Right atrium auricular region (tissue), 2 donors: ENCODE results near the gene CDH15. TPM values are rescaled to one million over a fixed set of nuclear protein-coding genes. Genes with fewer than 3 reads are reported as not detected.

Experiments
- DNase-seq: peaks from one replicate; pipeline ENCODE4 v3.0.0-alpha.2; 2019; ENCODE audit warnings: low spot score
- H3K27ac ChIP-seq, 2 donors: fragments of 200-600 bp; sonication (generic); 1 replicate in 1 of 2; 2 replicates in 1 of 2; pipeline ENCODE4 v1.5.1; 2016 to 2019
- H3K27me3 ChIP-seq, 2 donors: fragments of 200-600 bp; sonication (generic); one replicate each; pipeline versions ENCODE4 v1.5.1 to v1.6.0; 2017 to 2019
- H3K36me3 ChIP-seq: fragments of 200-600 bp; sonication (generic); one replicate; pipeline ENCODE4 v1.5.1; 2016
- H3K4me1 ChIP-seq, 2 donors: fragments of 200-600 bp; sonication (generic); one replicate each; pipeline versions ENCODE4 v1.5.1 to v1.6.0; 2017 to 2019
- H3K4me3 ChIP-seq, 2 donors: fragments of 200-600 bp; sonication (generic); 1 replicate in 1 of 2; 2 replicates in 1 of 2; pipeline ENCODE4 v1.5.1; 2017 to 2019; ENCODE audit warnings: mild to moderate bottlenecking in 1 of 2, moderate library complexity in 1 of 2
- H3K9me3 ChIP-seq, 2 donors: fragments of 200-600 bp; sonication (generic); one replicate each; pipeline ENCODE4 v1.5.1; 2019
- CTCF ChIP-seq, 2 donors: fragments of 200-600 bp; sonication (generic); IDR thresholded peaks; one replicate each; pipeline ENCODE4 v1.5.1; 2019; ENCODE audit warnings: antibody characterized with exemption in 2 of 2
- total RNA-seq, 2 donors: library from RNA; depleted of rRNA; stranded (reverse); fragments of >200 nt; gene quantifications; one replicate each; pipeline ENCODE4 v1.1.0, GENCODE V29; 2016

CDH15 gene
- total RNA-seq, 2 donors from 2014 or later, result not detected

GRCh38 chr16:89210165-89210903, 38.8 kb downstream of the CDH15 start:
- H3K27ac ChIP-seq, result no peak overlapping the region
- no peak overlapping the region for H3K4me3 ChIP-seq
- no peaks in the 10 kb centered on the region for H3K9me3 ChIP-seq
- no peaks in the 10 kb centered on the region for H3K36me3 ChIP-seq
- TF ChIP-seq CTCF (IDR thresholded peaks at IDR 0.05), result no peak
- no peaks in the 10 kb centered on the region for H3K4me1 ChIP-seq
- H3K27me3 ChIP-seq, result no peaks in the 10 kb centered on the region
- no peak for DNase-seq

GRCh38 chr16:89210904-89211515, 39.5 kb downstream of the CDH15 start:
- H3K27me3 ChIP-seq, result no peaks in the 10 kb centered on the region
- no peak for TF ChIP-seq CTCF (IDR thresholded peaks at IDR 0.05)
- H3K4me1 ChIP-seq, result peaks cover 0 to 3% of the 10 kb centered on the region in 2 donors
- no peaks in the 10 kb centered on the region for H3K36me3 ChIP-seq
- H3K27ac ChIP-seq, result no peak overlapping the region
- H3K9me3 ChIP-seq, result no peaks in the 10 kb centered on the region
- no peak for DNase-seq
- no peak overlapping the region for H3K4me3 ChIP-seq

- Histone ChIP-seq H3K36me3 (peaks cover 7% of the 10 kb centered on the region), H3K27me3 (no peaks in the 10 kb centered on the region), H3K9me3 (no peaks in the 10 kb centered on the region), H3K4me1 (peaks cover 0 to 25% of the 10 kb centered on the region in 2 donors), H3K4me3 (peak overlapping the region; percentile 65 to 85), H3K27ac (peak overlapping the region; percentile 91 to 93)
- TF ChIP-seq CTCF (IDR thresholded peaks at IDR 0.05), result peak; percentile 38 to 74
- peak; percentile 86 for DNase-seq
These were observed 45.0 kb downstream of the CDH15 start for GRCh38 chr16:89216315-89217137.

GRCh38 chr16:89217138-89217387, 45.5 kb downstream of the CDH15 start:
- no peak for TF ChIP-seq CTCF (IDR thresholded peaks at IDR 0.05)
- DNase-seq, result no peak
- Histone ChIP-seq H3K9me3 (no peaks in the 10 kb centered on the region), H3K27me3 (no peaks in the 10 kb centered on the region), H3K27ac (peak overlapping the region; percentile 91 to 93), H3K36me3 (peaks cover 11% of the 10 kb centered on the region), H3K4me3 (peak overlapping the region; percentile 65 to 85), H3K4me1 (peaks cover 0 to 25% of the 10 kb centered on the region in 2 donors)

GRCh38 chr16:89217388-89218191, 46.0 kb downstream of the CDH15 start, which contains the start of gene ZNF778:
Gene ZNF778 (plus strand): TSS chr16:89217703. CDS start chr16:89221128, 3,425 bp downstream.
- H3K27ac ChIP-seq, result peak within 1 kb of the TSS; percentile 91 to 93
- no peaks in the 10 kb centered on the region for H3K27me3 ChIP-seq
- peak; percentile 87 for DNase-seq
- no peaks in the 10 kb centered on the region for H3K9me3 ChIP-seq
- H3K36me3 ChIP-seq, result peaks cover 16% of the 10 kb centered on the region
- peaks cover 0 to 25% of the 10 kb centered on the region in 2 donors for H3K4me1 ChIP-seq
- peak in 1 of 2 donors; percentile 22 for TF ChIP-seq CTCF (IDR thresholded peaks at IDR 0.05)
- peak within 1 kb of the TSS; percentile 65 to 85 for H3K4me3 ChIP-seq
